Esophagus mucosa (tissue), 1 donor: ENCODE results near the gene PTPN13. TPM values are rescaled to one million over a fixed set of nuclear protein-coding genes. Genes with fewer than 3 reads are reported as not detected.
A peak's percentile ranks its signal among the peaks of the same experiment; 100 is the strongest.

Experiments used
- ATAC-seq: fragments of 200-7000 bp; cut with Tn5 transposase; one replicate; pipeline ENCODE4 v1.9.1; 2020
- total RNA-seq: library from RNA; stranded (reverse); gene quantifications from one replicate; pipeline ENCODE4 v1.2.4, GENCODE V29; 2023
- donor health status: DM: yes; HTN: yes; CAD: no.

PTPN13 gene, protein sequence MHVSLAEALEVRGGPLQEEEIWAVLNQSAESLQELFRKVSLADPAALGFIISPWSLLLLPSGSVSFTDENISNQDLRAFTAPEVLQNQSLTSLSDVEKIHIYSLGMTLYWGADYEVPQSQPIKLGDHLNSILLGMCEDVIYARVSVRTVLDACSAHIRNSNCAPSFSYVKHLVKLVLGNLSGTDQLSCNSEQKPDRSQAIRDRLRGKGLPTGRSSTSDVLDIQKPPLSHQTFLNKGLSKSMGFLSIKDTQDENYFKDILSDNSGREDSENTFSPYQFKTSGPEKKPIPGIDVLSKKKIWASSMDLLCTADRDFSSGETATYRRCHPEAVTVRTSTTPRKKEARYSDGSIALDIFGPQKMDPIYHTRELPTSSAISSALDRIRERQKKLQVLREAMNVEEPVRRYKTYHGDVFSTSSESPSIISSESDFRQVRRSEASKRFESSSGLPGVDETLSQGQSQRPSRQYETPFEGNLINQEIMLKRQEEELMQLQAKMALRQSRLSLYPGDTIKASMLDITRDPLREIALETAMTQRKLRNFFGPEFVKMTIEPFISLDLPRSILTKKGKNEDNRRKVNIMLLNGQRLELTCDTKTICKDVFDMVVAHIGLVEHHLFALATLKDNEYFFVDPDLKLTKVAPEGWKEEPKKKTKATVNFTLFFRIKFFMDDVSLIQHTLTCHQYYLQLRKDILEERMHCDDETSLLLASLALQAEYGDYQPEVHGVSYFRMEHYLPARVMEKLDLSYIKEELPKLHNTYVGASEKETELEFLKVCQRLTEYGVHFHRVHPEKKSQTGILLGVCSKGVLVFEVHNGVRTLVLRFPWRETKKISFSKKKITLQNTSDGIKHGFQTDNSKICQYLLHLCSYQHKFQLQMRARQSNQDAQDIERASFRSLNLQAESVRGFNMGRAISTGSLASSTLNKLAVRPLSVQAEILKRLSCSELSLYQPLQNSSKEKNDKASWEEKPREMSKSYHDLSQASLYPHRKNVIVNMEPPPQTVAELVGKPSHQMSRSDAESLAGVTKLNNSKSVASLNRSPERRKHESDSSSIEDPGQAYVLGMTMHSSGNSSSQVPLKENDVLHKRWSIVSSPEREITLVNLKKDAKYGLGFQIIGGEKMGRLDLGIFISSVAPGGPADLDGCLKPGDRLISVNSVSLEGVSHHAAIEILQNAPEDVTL (N-terminal part only)
- 87.3 TPM for total RNA-seq

DNA sequence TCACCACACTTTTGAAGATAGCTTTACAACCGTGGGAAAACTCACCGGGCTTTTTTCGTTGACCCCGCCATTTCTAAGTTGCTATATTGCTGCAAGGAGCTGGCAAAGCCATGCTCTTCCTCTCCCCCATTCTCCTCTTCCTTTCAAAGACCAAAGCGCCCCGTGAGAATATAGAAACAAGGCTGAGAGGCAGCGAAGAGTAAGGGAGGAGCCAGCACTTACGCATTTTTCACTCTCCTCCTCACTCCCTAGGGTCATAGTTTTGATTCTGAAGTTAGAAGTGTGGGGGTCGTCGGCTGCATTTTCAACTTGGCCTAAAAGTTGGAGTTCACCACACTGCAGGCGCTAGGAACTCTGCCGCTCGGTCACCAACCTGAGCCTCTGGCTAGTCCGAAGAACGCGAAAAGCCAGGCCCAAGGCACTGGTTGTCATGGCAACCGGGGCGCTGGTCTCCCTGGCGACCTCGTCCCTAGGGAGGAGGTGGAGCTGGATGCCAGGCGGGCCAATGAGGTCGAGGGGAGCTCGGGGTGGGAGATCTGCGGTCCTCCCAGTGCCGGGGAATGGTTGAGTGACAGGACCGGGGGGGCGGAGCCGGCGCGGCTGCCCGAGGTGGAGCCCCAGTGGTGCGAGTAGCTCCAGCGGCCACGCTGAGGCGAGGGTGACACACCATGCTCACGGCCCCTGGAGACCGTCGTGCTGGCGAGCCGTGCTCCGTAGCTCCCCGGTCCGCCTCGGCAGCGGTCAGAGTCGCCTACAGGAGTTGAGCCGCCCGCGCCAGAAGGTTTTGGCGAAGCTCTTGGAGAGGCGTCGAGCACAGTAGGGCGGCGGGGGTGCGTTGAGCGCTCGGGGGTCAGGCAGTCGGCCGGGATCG lies at the start of gene PTPN13:
Gene PTPN13, plus strand, starts transcription at position 628 of the 871 bp plus-strand sequence. CDS start 40,942 bp downstream, outside the sequence.
- peak; percentile 99 for ATAC-seq

DNA sequence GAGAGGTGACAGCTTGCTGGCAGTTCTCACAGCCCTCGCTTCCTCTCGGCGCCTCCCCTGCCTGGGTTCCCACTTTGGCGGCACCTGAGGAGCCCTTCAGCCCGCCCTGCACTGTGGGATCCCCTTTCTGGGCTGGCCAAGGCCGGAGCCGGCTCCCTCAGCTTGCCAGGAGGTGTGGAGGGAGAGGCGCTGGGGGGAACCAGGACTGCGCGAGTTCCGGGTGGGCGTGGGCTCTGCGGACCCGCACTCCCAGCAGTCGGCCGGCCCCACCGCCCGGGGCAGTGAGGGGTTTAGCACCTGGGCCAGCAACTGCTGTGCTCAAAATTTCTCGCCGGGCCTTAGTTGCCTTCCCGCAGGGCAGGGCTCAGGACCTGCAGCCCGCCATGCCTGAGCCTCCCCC lies 47.0 kb upstream of the PTPN13 start:
- no peak for ATAC-seq

DNA sequence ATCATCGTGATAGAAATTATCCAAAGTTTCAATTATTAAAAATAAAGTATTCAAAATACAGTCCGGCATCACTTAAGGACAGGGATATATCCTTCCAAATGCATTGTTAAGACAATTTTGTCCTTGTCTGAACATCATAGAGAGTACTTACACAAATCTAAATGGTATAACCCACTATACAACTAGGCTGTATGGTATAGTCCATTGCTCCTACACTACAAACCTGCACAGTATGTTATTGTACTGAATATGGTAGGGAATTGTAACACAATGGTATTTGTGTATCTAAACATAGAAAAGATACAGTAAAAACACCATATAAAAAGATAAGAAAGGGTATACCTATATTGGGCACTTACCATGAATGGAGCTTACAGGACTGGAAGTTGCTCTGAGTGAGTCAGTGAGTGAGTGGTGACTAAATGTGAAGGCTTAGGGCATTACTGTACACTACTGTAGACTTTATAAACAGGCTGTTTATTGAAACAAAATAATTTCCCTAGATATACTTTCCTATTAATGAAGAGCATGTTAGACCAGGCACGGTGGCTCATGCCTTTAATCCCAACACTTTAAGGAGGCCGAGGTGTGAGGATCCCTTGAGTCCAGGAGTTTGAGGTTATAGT lies 44.8 kb upstream of the PTPN13 start:
- peak; percentile 62 for ATAC-seq

DNA sequence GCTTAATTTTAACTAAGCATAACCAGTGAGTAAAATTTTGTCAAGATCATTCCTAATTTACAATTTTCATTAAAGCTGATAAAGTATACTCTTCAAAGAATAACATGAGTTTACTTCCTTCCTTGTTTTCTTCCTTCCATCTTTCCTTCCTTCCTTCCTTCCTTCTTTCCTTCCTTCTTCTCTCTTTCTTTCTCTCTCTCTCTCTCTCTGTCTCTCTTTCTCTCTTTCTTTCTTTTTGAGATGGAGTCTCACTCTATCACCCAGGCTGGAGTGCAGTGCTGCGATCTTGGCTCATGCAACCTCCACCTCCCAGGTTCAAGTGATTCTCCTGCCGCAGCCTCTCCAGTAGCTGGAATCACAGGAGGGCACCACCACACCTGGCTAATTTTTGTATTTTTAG lies 42.7 kb upstream of the PTPN13 start:
- ATAC-seq: no peak

DNA sequence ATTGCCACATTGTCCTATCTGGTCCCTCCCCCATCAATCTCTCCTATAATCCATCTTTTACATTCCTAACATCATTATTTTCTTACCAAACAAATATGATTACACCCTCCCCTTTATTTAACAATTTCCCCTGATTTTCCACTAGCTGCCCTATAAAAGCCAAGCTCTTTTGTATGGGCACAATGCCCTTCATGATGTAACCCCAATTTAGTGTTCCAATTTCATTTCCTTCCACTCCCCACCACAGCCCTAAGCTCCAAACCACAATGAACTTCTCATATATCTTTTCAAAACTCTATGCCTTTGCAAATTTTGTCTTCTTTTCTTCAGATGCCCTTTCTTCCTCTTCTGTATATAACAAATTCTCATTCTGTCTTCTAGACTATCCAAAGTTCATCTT lies 39.5 kb upstream of the PTPN13 start:
- ATAC-seq: no peak

DNA sequence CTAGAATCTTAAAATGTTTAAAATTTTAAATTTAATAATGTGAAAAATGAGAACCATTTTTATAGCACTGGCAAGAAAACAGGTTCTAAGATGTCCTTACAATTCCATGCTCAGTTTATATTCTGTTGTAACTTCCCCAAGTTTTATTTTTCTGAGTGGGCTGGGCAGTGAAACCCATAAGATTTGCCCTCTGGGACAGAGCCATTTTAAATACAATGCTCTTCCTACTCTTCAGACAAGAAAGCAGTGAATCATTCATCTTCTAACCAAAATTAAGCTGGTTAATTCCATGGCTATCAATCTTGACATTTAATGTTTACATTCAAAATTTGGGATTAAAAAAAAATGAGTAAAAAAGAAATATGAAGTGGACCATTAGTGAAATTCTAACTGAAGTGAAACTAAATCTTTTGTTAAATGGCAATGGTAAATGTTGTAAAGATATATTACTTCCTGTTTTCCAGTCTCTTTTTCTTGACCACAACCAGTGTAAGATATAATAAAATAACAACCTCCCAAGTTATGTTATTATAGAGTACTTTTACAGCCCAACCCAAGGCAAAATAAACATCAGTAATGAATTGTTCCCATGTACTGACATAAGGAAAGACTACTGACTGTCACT lies 37.2 kb upstream of the PTPN13 start:
- peak; percentile 62 for ATAC-seq

DNA sequence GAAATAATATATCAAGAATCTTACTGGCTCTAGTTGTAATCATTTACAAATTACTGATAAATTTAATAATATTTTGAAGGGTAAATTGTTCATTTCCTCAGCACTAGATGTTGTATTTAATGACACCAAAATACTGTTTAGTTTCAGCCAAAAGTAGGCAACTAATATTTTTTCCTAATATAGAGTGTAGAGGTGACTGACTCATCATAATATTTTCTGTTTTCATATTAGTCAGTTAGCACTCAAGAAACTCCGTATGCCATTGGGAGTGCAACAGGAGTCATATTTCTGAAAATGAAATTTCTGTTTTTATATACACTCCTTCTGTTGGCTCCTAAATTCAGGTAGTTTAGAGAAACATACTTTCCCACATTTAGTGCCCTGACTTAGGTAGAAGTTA lies 36.6 kb upstream of the PTPN13 start:
- peak; percentile 49 for ATAC-seq

DNA sequence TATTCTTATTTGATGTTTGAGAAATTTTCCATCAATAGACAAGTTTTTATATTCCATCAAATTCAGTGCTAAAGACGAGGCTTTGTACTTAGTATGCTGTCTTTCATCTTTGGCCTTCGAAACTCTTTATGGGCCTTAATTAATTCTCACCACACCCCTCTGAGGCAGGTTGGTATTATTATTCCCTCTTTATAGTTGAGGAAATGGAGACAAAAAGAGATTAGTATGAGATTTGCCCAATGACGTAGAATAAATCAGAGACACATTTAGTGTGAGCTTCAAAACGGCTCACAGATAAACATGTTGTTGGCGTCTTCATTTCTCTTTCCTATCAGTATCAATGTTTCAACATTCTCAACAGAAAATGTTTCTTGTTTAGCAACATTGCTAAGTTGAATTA lies 35.9 kb upstream of the PTPN13 start:
- peak; percentile 86 for ATAC-seq

DNA sequence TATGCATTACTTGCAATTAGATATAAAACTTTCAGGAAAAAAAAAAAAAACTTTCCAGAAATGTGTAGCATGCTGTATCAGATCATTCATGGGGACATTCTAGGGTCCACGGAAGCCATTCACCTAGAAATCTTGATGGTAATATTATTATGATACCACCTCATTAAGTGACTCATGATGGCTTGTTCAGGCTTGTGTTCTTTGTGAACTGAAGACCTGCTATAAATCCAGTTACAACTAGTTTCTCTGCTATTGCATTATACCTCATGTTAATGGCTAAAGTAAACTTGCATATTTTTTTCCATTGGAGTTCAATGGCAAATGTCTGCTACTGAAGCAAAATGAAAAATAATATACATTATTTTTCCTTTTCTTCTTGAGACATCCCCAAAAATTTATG lies 35.3 kb upstream of the PTPN13 start:
- peak; percentile 93 for ATAC-seq

DNA sequence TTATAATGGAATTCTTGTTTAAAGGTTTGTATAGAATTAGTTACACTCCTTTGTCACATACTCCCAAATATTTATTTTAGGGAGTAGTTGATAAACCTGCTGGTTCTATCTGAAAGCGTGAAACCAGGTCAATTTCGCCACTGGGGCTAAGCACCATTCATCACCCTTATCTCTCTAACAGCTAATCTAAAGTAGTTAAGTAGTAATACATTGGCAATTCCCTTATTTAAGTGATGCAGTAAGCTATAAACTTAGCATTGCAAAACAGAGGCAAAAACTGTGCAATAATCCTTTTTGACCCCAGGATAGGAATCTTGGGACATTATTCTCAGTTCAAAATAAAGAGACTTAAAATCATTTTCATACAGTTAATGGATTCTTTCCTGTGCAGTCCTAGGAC lies 33.7 kb upstream of the PTPN13 start:
- no peak for ATAC-seq

DNA sequence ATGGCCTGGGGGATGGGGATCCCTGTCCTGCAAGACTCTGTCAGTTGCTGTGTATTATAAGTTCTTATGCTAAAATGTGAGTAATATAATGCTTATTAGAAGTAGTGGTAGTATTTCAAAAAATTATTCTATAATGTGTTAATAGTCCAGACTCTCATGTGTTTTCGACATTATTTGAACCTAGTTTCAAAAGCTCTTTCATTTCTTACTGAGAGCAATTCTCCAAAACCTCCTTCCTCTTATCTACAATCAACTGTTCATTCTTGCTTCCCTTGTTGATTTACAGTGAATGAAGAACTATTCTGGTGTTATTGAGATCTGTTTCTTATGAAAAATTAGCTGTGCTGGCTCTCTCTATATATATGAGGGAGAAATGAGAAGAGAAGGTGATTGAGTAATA lies 32.9 kb upstream of the PTPN13 start:
- no peak for ATAC-seq

DNA sequence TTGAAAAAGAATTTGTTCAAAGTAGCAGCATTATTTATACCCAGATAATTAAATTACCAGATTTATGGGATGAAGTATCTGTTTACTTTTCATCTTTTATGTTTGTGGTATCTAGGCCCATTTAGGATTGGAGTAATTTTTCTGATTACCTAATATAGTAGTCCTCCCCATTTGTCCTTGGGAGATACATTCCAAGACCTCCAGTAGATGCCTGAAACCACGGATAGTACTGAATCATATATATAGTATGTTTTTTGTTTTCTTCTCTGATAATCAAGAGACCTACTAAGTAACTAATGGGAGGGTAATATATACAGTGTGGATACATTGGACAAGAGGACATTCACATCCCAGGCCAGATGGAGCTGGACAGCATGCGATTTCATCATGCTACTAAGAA lies 30.7 kb upstream of the PTPN13 start:
- no peak for ATAC-seq

DNA sequence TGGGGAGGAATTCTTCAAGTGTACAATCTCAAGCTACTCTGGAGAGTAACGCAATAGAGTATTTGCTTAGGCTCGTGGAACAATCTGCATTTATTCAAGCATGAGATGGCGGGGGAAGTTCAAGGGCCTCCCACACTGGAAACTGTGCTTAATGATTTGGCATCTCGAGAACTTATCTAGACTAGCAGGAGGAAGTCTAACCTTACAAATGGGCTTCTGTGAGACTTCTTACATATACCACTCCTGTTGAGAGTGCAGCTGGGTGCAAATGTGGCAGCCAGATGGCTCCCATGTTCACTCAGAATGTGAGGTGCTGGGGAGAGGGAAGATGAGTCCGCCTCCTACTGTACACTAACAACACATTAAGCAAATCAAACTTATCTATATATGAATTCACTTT lies 29.3 kb upstream of the PTPN13 start:
- no peak for ATAC-seq

DNA sequence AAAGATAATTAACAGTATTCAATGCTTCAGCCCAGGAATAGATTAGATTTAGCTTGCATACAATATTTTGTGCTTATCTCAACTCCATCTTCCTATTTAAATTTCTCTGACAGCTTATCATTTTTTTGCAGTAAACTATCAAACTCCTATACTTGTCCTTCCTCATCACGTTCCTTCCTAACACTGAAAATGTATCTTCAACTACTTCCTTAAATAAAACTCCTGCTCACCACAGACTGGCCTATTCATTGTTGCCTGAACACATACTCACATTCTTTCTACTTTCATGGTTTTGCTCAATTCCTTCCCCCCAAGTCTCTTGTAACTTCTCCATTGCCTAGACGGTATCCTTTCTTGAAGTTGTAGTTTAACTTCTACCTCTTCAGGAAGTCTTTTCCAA lies 28.5 kb upstream of the PTPN13 start:
- ATAC-seq: no peak

DNA sequence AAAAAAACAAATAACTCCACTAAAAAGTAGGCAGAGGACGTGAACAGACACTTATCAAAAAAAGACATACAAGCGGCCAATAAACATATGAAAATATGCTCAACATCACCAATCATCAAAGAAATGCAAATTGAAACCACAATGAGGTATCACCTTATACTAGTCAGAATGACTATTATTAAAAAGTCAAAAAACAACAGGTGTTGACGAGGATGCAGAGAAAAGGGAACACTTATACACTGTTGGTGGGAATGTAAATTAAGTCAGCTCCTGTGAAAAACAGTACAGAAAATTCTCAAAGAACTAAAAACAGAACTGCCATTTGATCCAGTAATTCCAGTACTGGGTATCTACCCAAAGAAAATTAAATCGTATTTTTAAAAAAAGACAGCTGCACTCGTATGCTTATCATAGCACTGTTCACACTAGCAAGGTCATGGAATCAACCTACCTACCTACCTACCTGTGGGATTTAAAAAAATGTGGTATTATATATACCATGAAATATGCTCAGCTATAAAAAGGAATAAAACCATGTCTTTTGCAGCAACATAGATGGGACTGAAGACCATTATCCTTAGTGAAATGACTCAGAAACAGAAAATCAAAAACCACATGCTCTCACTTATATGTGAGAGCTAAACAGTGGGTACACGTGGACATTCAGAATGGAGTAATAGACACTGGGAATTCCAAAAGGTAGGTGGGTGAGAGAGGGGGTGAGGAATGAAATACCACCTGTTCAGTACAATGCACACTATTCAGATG lies 24.8 kb upstream of the PTPN13 start:
- no peak for ATAC-seq

DNA sequence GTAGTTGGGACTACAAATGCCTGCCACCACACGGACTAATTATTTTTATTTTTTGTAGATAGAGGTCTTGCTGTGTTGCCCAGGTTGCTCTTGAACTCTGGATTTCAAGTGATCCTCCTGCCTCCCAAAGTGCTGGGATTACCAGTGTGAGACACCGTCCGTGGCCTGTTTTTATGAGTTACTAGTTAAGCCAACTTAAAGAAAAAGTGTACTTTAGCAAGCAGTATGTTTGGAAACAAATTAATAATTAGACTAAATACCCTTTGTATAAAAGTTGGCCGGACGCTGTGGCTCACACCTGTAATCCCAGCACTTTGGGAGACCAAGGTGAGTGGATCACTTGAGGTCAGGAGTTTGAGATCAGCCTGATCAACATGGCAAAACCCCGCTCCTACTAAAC lies 14.2 kb upstream of the PTPN13 start:
- no peak for ATAC-seq

DNA sequence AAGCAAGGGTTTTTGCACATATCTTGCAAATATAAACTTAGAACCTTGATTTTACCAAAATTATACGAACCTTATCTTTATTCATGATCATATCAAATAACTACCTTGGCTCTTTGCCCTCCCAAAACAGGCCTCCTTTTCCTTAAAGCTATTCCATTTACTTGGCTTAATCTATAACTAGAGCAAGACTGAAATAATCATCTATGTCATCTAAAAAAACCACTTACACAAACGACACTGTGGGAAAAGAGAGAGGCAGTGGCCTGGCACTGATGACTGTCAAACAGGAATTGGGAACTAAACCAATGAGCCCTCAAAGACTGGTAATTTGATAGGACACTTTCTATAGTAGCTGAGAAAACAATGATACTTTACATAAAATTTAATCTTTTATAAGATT lies 11.7 kb upstream of the PTPN13 start:
- ATAC-seq: no peak

DNA sequence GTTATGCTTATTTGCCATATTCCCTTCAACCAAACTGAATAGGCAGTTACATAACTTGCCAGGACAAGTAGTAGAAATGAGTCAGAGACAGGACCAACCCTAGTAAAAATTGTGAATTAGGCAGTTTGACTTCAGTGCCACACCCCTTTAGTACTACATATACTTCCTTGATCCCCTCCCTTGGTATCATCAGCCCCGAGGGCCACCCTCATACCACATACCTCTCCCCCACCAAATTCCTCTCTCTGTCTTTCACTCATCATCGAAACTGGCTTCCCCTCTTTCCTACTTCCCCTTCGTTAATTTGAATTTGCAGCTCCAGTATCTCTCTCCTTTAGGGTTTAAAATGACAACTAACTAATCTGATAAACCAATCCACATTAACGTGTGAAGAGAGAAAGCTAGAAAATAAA lies 7.9 kb upstream of the PTPN13 start:
- peak; percentile 98 for ATAC-seq

DNA sequence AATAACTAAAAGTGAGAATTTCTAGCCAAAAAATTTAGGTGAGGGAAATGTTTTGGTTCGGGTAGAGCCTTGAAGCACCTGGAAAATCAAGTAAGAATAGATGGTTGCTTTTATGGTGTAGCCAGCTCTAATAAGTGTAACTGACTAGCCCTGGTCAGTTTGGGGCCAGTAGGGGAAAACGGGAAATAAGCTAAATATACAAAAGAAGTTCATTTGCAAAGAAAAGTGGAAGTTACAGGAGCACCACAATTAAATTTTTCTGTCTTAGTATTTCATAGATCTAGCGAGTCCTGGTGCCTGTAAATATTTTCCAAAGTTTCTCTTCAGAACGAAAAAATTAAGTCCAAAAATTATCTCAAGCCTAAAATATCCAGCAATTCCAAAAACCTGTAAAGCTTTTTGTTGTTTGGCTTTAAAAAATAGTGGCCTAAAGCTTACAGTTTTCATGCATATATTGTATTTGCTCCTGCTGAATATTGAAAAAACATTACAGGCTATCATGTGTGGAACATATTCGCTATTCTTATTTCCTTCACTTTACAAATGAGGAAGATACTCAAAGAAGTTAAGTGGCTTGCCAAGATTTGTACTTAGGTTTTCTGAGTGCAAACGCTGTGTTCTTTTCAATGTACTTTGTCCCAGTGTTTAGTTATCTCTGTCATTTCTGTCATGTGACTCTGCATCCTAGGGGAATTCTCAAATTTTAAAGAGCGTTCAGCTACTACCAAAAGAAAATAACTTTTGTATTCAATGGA lies 7.3 kb upstream of the PTPN13 start:
- ATAC-seq: no peak
